ENCODE measurements around the gene UMOD. TPM values are rescaled to one million over a fixed set of nuclear protein-coding genes. Genes with fewer than 3 reads are reported as not detected.

The UMOD gene
- total RNA-seq, 1 experiment from 2014 or later: not detected

GRCh38 chr16:20291208-20292206 lies 61.0 kb downstream of the UMOD start:
- Histone ChIP-seq H3K4me1 (replicated peaks) (no peaks in the 10 kb centered on the region), H3K36me3 (no peaks in the 10 kb centered on the region), H3K27me3 (replicated peaks) (0 out of 2 replicates have a peak, but pooled peaks cover 4% of the 10 kb centered on the region), H3K9me3 (replicated peaks) (no peaks in the 10 kb centered on the region), H3K27ac (no peak overlapping the region), H3K4me3 (no peak overlapping the region)
- no peak for DNase-seq (ENCODE audit: low read depth in 1 of 2, low spot score in 2 of 2)

- Histone ChIP-seq H3K4me1 (replicated peaks) (no peaks in the 10 kb centered on the region), H3K9me3 (replicated peaks) (no peaks in the 10 kb centered on the region), H3K27me3 (replicated peaks) (peaks cover 4% of the 10 kb centered on the region), H3K27ac (no peak overlapping the region), H3K4me3 (no peak overlapping the region), H3K36me3 (no peaks in the 10 kb centered on the region)
- DNase-seq (ENCODE audit: low read depth in 1 of 2, low spot score in 2 of 2): no peak
These were observed 62.9 kb downstream of the UMOD start for GRCh38 chr16:20289571-20289970.

- Histone ChIP-seq H3K4me1 (replicated peaks) (no peaks in the 10 kb centered on the region), H3K36me3 (no peaks in the 10 kb centered on the region), H3K4me3 (no peak overlapping the region), H3K27me3 (replicated peaks) (peaks cover 3% of the 10 kb centered on the region), H3K9me3 (replicated peaks) (no peaks in the 10 kb centered on the region), H3K27ac (no peak overlapping the region)
- DNase-seq (ENCODE audit: low read depth in 1 of 2, low spot score in 2 of 2): no peak
These were observed 66.5 kb downstream of the UMOD start for GRCh38 chr16:20285993-20286499.

Other genes starting within 250 kb of the UMOD start
- not detected in 2 replicates for gene GP2, start 25.2 kb downstream of the UMOD start, total RNA-seq (2014; rRNA removed; shearing (Covaris generic))
- gene PDILT, start 52.0 kb upstream of the UMOD start, total RNA-seq (2014; rRNA removed; shearing (Covaris generic)): not detected in 2 replicates
- not detected in 2 replicates for gene ACSM5, start 56.8 kb upstream of the UMOD start, total RNA-seq (2014; rRNA removed; shearing (Covaris generic))
- gene ACSM2A, start 98.8 kb upstream of the UMOD start, total RNA-seq (2014; rRNA removed; shearing (Covaris generic)): not detected in 2 replicates
- gene ACSM2B, start 223.7 kb upstream of the UMOD start, total RNA-seq (2014; rRNA removed; shearing (Covaris generic)): not detected in 2 replicates

Measured in SJSA1 (cell line).